ENCODE data around the gene PPEF1.

GRCh38 chrX:18871970-18872369, 164.5 kb downstream of the PPEF1 start:
- TF ChIP-seq CTCF (IDR thresholded peaks at IDR 0.05; ENCODE audit: low read depth, low read length, poor library complexity, severe bottlenecking) (no peak), EZH2phosphoT487 (IDR thresholded peaks at IDR 0.05; ENCODE audit: borderline replicate concordance, low read length) (no peak)

All from DOHH2 (cell line).